Neural progenitor cell (in vitro differentiated cells): ENCODE data around the gene MRPL50. TPM values are rescaled to one million over a fixed set of nuclear protein-coding genes. Genes with fewer than 3 reads are reported as not detected.

Experiments
- DNase-seq: peaks from one replicate; pipeline ENCODE4 v3.0.0-alpha.2; 2016; ENCODE audit warnings: low spot score
- H2AFZ ChIP-seq: fragments of 200-600 bp; sonication (generic); replicated peaks from 2 replicates; pipeline ENCODE4 v1.6.1; 2016; ENCODE audit warnings: antibody characterized with exemption
- H3F3A ChIP-seq: fragments of 200-600 bp; sonication (generic); 2 replicates; pipeline ENCODE4 v1.6.1; 2016; ENCODE audit warnings: antibody characterized with exemption, low read depth
- H3K27ac ChIP-seq: fragments of 200-600 bp; sonication (generic); 2 replicates; pipeline ENCODE4 v1.5.1; 2016; ENCODE audit warnings: mild to moderate bottlenecking
- H3K27me3 ChIP-seq: fragments of 200-600 bp; sonication (generic); 2 replicates; pipeline ENCODE4 v1.6.1; 2016; ENCODE audit warnings: mild to moderate bottlenecking, moderate library complexity
- H3K36me3 ChIP-seq: fragments of 200-600 bp; sonication (generic); 2 replicates; pipeline ENCODE4 v1.5.1; 2016
- H3K4me1 ChIP-seq: fragments of 200-600 bp; sonication (generic); 2 replicates; pipeline ENCODE4 v1.6.1; 2016; ENCODE audit warnings: mixed run types
- H3K4me2 ChIP-seq: fragments of 200-600 bp; sonication (generic); 2 replicates; pipeline ENCODE4 v1.6.1; 2016
- H3K4me3 ChIP-seq: fragments of 200-600 bp; sonication (generic); 2 replicates; pipeline ENCODE4 v1.5.1; 2016
- H3K79me2 ChIP-seq: fragments of 200-600 bp; sonication (generic); 2 replicates; pipeline ENCODE4 v1.6.1; 2016; ENCODE audit warnings: low read depth
- H3K9ac ChIP-seq: fragments of 200-600 bp; sonication (generic); 2 replicates; pipeline ENCODE4 v1.6.1; 2016
- H3K9me3 ChIP-seq: fragments of 200-600 bp; sonication (generic); 2 replicates; pipeline ENCODE4 v1.5.1; 2016; ENCODE audit warnings: low read depth
- H4K20me1 ChIP-seq: fragments of 200-600 bp; sonication (generic); 2 replicates; pipeline ENCODE4 v1.6.1; 2016; ENCODE audit warnings: low read depth
- H3K27ac Mint-ChIP-seq: 3 replicates; pipeline ENCODE4 v1.8.0; 2021; ENCODE audit warnings: mixed read lengths
- H3K27me3 Mint-ChIP-seq: 2 replicates; pipeline ENCODE4 v1.8.0; 2022; ENCODE audit warnings: low read depth, mild to moderate bottlenecking, inconsistent platforms, moderate library complexity, mixed read lengths; ENCODE audit not compliant: insufficient read depth
- H3K36me3 Mint-ChIP-seq: 3 replicates; pipeline ENCODE4 v1.8.0; 2021; ENCODE audit warnings: mixed read lengths
- H3K4me1 Mint-ChIP-seq: 3 replicates; pipeline ENCODE4 v1.8.0; 2021; ENCODE audit warnings: mixed read lengths
- H3K4me3 Mint-ChIP-seq: 3 replicates; pipeline ENCODE4 v1.8.0; 2021; ENCODE audit warnings: mild to moderate bottlenecking, moderate library complexity, mixed read lengths
- H3K9me3 Mint-ChIP-seq: 3 replicates; pipeline ENCODE4 v1.8.0; 2020; ENCODE audit warnings: mixed read lengths
- CTCF ChIP-seq: fragments of 200-600 bp; sonication (generic); IDR thresholded peaks from 2 replicates; pipeline ENCODE4 v1.5.1; 2017; ENCODE audit warnings: antibody characterized with exemption, mild to moderate bottlenecking
- EZH2 ChIP-seq: fragments of 200-600 bp; sonication (generic); IDR thresholded peaks from 2 replicates; pipeline ENCODE4 v1.6.1; 2017; ENCODE audit warnings: antibody characterized with exemption, mild to moderate bottlenecking, moderate library complexity
- EZH2phosphoT487 ChIP-seq: fragments of 200-600 bp; sonication (generic); IDR thresholded peaks from 2 replicates; pipeline ENCODE4 v1.6.1; 2017; ENCODE audit warnings: antibody characterized with exemption
- total RNA-seq: library from RNA; depleted of rRNA; stranded (reverse); fragments of >200 nt; gene quantifications from 2 replicates; pipeline ENCODE4 v1.2.3, GENCODE V29; 2015; ENCODE audit warnings: low replicate concordance

MRPL50 gene
- total RNA-seq, 1 donor from 2014 or later, result 42.7 TPM

- Histone ChIP-seq H3K4me1 (no peaks in the 10 kb centered on the region), H3K4me3 (no peak overlapping the region), H3F3A (no peaks in the 10 kb centered on the region), H3K27me3 (no peaks in the 10 kb centered on the region), H2AFZ (no peak overlapping the region), H3K36me3 (no peaks in the 10 kb centered on the region), H3K9ac (no peak overlapping the region), H3K4me2 (no peak overlapping the region), H4K20me1 (no peaks in the 10 kb centered on the region), H3K79me2 (no peaks in the 10 kb centered on the region), H3K27ac (no peak overlapping the region), H3K9me3 (no peaks in the 10 kb centered on the region)
- Mint-ChIP-seq H3K27ac (no peak overlapping the region), H3K27me3 (peaks cover 4% of the 10 kb centered on the region), H3K9me3 (no peaks in the 10 kb centered on the region), H3K4me1 (no peaks in the 10 kb centered on the region), H3K36me3 (no peaks in the 10 kb centered on the region), H3K4me3 (no peak overlapping the region)
- DNase-seq, result no peak
- TF ChIP-seq EZH2 (no peak), EZH2phosphoT487 (no peak), CTCF (no peak)
These were observed 30.5 kb upstream of the MRPL50 start for GRCh38 chr9:101428909-101429308.

- no peaks in the 10 kb centered on the region for H3K9me3 ChIP-seq
- H3K4me1 Mint-ChIP-seq, result no peaks in the 10 kb centered on the region
- no peak overlapping the region for H2AFZ ChIP-seq
- no peaks in the 10 kb centered on the region for H4K20me1 ChIP-seq
- no peaks in the 10 kb centered on the region for H3F3A ChIP-seq
- H3K36me3 Mint-ChIP-seq, result no peaks in the 10 kb centered on the region
- no peak for TF ChIP-seq EZH2phosphoT487
- no peak for TF ChIP-seq EZH2
- no peak for TF ChIP-seq CTCF
- no peak overlapping the region for H3K9ac ChIP-seq
- no peaks in the 10 kb centered on the region for H3K27me3 ChIP-seq
- H3K27ac Mint-ChIP-seq, result no peak overlapping the region
- H3K9me3 Mint-ChIP-seq, result no peaks in the 10 kb centered on the region
- H3K4me2 ChIP-seq, result no peak overlapping the region
- DNase-seq, result no peak
- no peak overlapping the region for H3K4me3 ChIP-seq
- no peaks in the 10 kb centered on the region for H3K36me3 ChIP-seq
- H3K4me1 ChIP-seq, result no peaks in the 10 kb centered on the region
- H3K79me2 ChIP-seq, result no peaks in the 10 kb centered on the region
- H3K4me3 Mint-ChIP-seq, result no peak overlapping the region
- H3K27ac ChIP-seq, result no peak overlapping the region
- peaks cover 4% of the 10 kb centered on the region for H3K27me3 Mint-ChIP-seq
These were observed 29.7 kb upstream of the MRPL50 start for GRCh38 chr9:101427957-101428655.

- Mint-ChIP-seq H3K27me3 (peaks cover 4% of the 10 kb centered on the region), H3K4me1 (no peaks in the 10 kb centered on the region), H3K36me3 (no peaks in the 10 kb centered on the region), H3K4me3 (no peak overlapping the region), H3K27ac (no peak overlapping the region), H3K9me3 (no peaks in the 10 kb centered on the region)
- H3F3A ChIP-seq, result no peaks in the 10 kb centered on the region
- H4K20me1 ChIP-seq, result no peaks in the 10 kb centered on the region
- no peaks in the 10 kb centered on the region for H3K36me3 ChIP-seq
- H3K9me3 ChIP-seq, result no peaks in the 10 kb centered on the region
- no peak overlapping the region for H3K4me2 ChIP-seq
- H3K4me3 ChIP-seq, result no peak overlapping the region
- no peak overlapping the region for H2AFZ ChIP-seq
- no peak overlapping the region for H3K27ac ChIP-seq
- TF ChIP-seq CTCF (no peak), EZH2phosphoT487 (no peak), EZH2 (no peak)
- H3K27me3 ChIP-seq, result no peaks in the 10 kb centered on the region
- no peaks in the 10 kb centered on the region for H3K4me1 ChIP-seq
- H3K79me2 ChIP-seq, result no peaks in the 10 kb centered on the region
- no peak for DNase-seq
- H3K9ac ChIP-seq, result no peak overlapping the region
These were observed 28.9 kb upstream of the MRPL50 start for GRCh38 chr9:101427358-101427757.
